A549 (cell line): Measurements from ENCODE around the gene CAPZA1. TPM values are rescaled to one million over a fixed set of nuclear protein-coding genes. Genes with fewer than 3 reads are reported as not detected.

Source experiments
- ATAC-seq, 2 experiments: fragments of 200-7000 bp in 1 of 2; fragments of >200 bp in 1 of 2; cut with Nextera tagmentation in 1 of 2; cut with Tn5 transposase in 1 of 2; 3 replicates each; pipeline versions ENCODE4 v1.8.0 to v1.9.1; 2018 to 2020; ENCODE audit warnings: mild to moderate bottlenecking in 1 of 2, moderate library complexity in 1 of 2
- CTCF ChIA-PET: fragments of 300-600 bp; sonication (Branson Sonifier 250); formaldehyde crosslinking; extraction: SDS; loops from one replicate; lab custom pipeline; 2021; ENCODE audit warnings: antibody characterized with exemption, inconsistent platforms; lab: Yijun Ruan, JAX
- POLR2A ChIA-PET: fragments of 350-600 bp; formaldehyde crosslinking; extraction: SDS; loops from one replicate; lab custom pipeline; 2021; ENCODE audit warnings: antibody characterized with exemption, inconsistent platforms; lab: Yijun Ruan, JAX
- DNase-seq, 2 experiments: peaks; one replicate each; pipeline versions ENCODE4 v3.0.0 to v3.0.0-alpha.2; 2011 to 2016; ENCODE audit warnings: low read depth in 1 of 2, low spot score in 1 of 2
- FAIRE-seq: peaks from 2 replicates; lab custom pipeline; 2011; peaks lifted over from hg19 to GRCh38; lab: Jason Lieb, UNC
- H3K27ac ChIP-seq, 2 experiments: fragments of >200 bp; sonication (Bioruptor Twin); formaldehyde crosslinking; 3 replicates each; pipeline ENCODE4 v1.5.1; 2016 to 2017
- H3K4me1 ChIP-seq: fragments of >200 bp; sonication (Bioruptor Twin); formaldehyde crosslinking; 3 replicates; pipeline ENCODE4 v1.6.1; 2016
- H3K4me2 ChIP-seq: fragments of >200 bp; sonication (Bioruptor Twin); formaldehyde crosslinking; 3 replicates; pipeline ENCODE4 v1.6.1; 2016
- H3K4me3 ChIP-seq: fragments of >200 bp; sonication (Bioruptor Twin); formaldehyde crosslinking; 3 replicates; pipeline ENCODE4 v1.5.1; 2016
- H3K9me3 ChIP-seq: fragments of >200 bp; sonication (Bioruptor Twin); formaldehyde crosslinking; 3 replicates; pipeline ENCODE4 v1.6.1; 2016
- CBX2 ChIP-seq: fragments of 200-600 bp; sonication (generic); IDR thresholded peaks from 2 replicates; pipeline ENCODE4 v1.6.1; 2016; ENCODE audit warnings: low read depth, mild to moderate bottlenecking, borderline replicate concordance
- CEBPB ChIP-seq, 2 experiments: fragments of >200 bp in 1 of 2; sonication (Bioruptor Twin) in 1 of 2; formaldehyde crosslinking in 1 of 2; IDR thresholded peaks; 2 replicates each; pipeline ENCODE4 v1.6.1; 2012 to 2016
- CHD2 ChIP-seq: fragments of 150-350 bp; IDR thresholded peaks from 2 replicates; pipeline ENCODE4 v1.6.1; 2014; ENCODE audit warnings: low read length; ENCODE audit not compliant: partially characterized antibody
- CHD4 ChIP-seq: fragments of 200-600 bp; sonication (generic); IDR thresholded peaks from 2 replicates; pipeline ENCODE4 v1.6.1; 2016; ENCODE audit warnings: antibody characterized with exemption, mild to moderate bottlenecking, borderline replicate concordance
- EHF ChIP-seq: fragments of 250-450 bp; sonication (Bioruptor Pico); IDR thresholded peaks from 2 replicates; pipeline ENCODE4 v1.5.0; 2020; ENCODE audit warnings: mild to moderate bottlenecking
- ESRRA ChIP-seq: fragments of 150-350 bp; IDR thresholded peaks from 2 replicates; pipeline ENCODE4 v1.6.1; 2014; ENCODE audit warnings: mild to moderate bottlenecking, low read length, borderline replicate concordance
- FOSB ChIP-seq: fragments of 250-450 bp; sonication (Bioruptor Pico); IDR thresholded peaks from 2 replicates; pipeline ENCODE4 v1.5.0; 2020; ENCODE audit warnings: mild to moderate bottlenecking, moderate library complexity
- JUN ChIP-seq, 2 experiments: fragments of >200 bp; sonication (Bioruptor Twin); formaldehyde crosslinking; IDR thresholded peaks; 2 replicates in 1 of 2; 3 replicates in 1 of 2; pipeline ENCODE4 v1.6.1; 2016 to 2017
- JUNB ChIP-seq: fragments of >200 bp; sonication (Bioruptor Twin); formaldehyde crosslinking; IDR thresholded peaks from 2 replicates; pipeline ENCODE4 v1.6.1; 2016
- PHF8 ChIP-seq: fragments of 200-600 bp; sonication (generic); IDR thresholded peaks from 2 replicates; pipeline ENCODE4 v1.6.1; 2016; ENCODE audit warnings: low read depth, mild to moderate bottlenecking, antibody characterized with exemption, moderate library complexity, borderline replicate concordance
- POLR2A ChIP-seq: IDR thresholded peaks from 2 replicates; pipeline ENCODE4 v1.6.1; 2012; ENCODE audit warnings: mild to moderate bottlenecking, low read length
- RAD21 ChIP-seq, 2 experiments: fragments of >200 bp in 1 of 2; sonication (Bioruptor Twin) in 1 of 2; formaldehyde crosslinking in 1 of 2; IDR thresholded peaks in 1 of 2; conservative IDR thresholded peaks in 1 of 2; 2 replicates in 1 of 2; 3 replicates in 1 of 2; pipeline ENCODE4 v1.6.1; 2012 to 2018; ENCODE audit warnings: inconsistent platforms in 1 of 2
- RFX5 ChIP-seq: fragments of 450-650 bp; IDR thresholded peaks from 2 replicates; pipeline ENCODE4 v1.7.1; 2014; ENCODE audit warnings: antibody characterized with exemption, mild to moderate bottlenecking, moderate library complexity
- TFCP2L1 ChIP-seq: fragments of 250-450 bp; sonication (Bioruptor Pico); IDR thresholded peaks from 2 replicates; pipeline ENCODE4 v1.5.0; 2021; ENCODE audit warnings: mild to moderate bottlenecking
- TP53 ChIP-seq: fragments of 250-450 bp; sonication (Bioruptor Pico); IDR thresholded peaks from 2 replicates; pipeline ENCODE4 v1.5.0; 2021; ENCODE audit warnings: mild to moderate bottlenecking, moderate library complexity
- ZFP36 ChIP-seq: fragments of 450-650 bp; IDR thresholded peaks from 2 replicates; pipeline ENCODE4 v1.6.1; 2014; ENCODE audit warnings: borderline replicate concordance; ENCODE audit not compliant: partially characterized antibody
- ZNF302 ChIP-seq: fragments of 250-450 bp; sonication (Bioruptor Pico); IDR thresholded peaks from 2 replicates; pipeline ENCODE4 v1.9.0; 2021; ENCODE audit warnings: inconsistent platforms, mild to moderate bottlenecking, moderate library complexity
- WGBS: methylation state at CpG from one replicate; pipeline ENCODE4 v1.1.6; 2017; ENCODE audit errors: missing lambda C conversion rate; 5-methylcytosine and 5-hydroxymethylcytosine counted together
- polyA plus RNA-seq, 4 experiments: library from polyadenylated mRNA; depleted of rRNA in 3 of 4; stranded (reverse); fragments of >200 nt; fragmentation: RNase III in 1 of 4; extraction: RNeasy Plus Mini Kit Qiagen cat#74134 plus additional on column Dnase treatment in 1 of 4; gene quantifications; 2 replicates in 3 of 4; 3 replicates in 1 of 4; pipeline ENCODE4 v1.2.3, GENCODE V29; 2011 to 2017
- TF ChIP-seq, protein P1 (sequence below): fragments of >200 bp; sonication (Bioruptor Twin); formaldehyde crosslinking; IDR thresholded peaks from 3 replicates; pipeline ENCODE4 v1.6.1; 2016
- TF ChIP-seq, protein P2 (sequence below): fragments of >200 bp; sonication (Bioruptor Twin); formaldehyde crosslinking; IDR thresholded peaks from 2 replicates; pipeline ENCODE4 v1.6.1; 2016
- TF ChIP-seq, protein P3 (sequence below): fragments of 450-650 bp; IDR thresholded peaks from 2 replicates; pipeline ENCODE4 v1.6.1; 2014; ENCODE audit warnings: antibody characterized with exemption
- TF ChIP-seq, protein P4 (sequence below): fragments of 150-350 bp; IDR thresholded peaks from 2 replicates; pipeline ENCODE4 v1.6.1; 2014; ENCODE audit warnings: low read depth, mild to moderate bottlenecking, low read length
- TF ChIP-seq, protein P5 (sequence below): fragments of >200 bp; sonication (Bioruptor Twin); formaldehyde crosslinking; IDR thresholded peaks from 3 replicates; pipeline ENCODE4 v1.5.1; 2016
- TF ChIP-seq, protein P6 (sequence below): IDR thresholded peaks from 2 replicates; pipeline ENCODE4 v1.6.1; 2012

Gene CAPZA1
- polyA plus RNA-seq, 2 of the 4 experiments (the other 2 are of a cell fraction) = 103 to 136 TPM

DNA sequence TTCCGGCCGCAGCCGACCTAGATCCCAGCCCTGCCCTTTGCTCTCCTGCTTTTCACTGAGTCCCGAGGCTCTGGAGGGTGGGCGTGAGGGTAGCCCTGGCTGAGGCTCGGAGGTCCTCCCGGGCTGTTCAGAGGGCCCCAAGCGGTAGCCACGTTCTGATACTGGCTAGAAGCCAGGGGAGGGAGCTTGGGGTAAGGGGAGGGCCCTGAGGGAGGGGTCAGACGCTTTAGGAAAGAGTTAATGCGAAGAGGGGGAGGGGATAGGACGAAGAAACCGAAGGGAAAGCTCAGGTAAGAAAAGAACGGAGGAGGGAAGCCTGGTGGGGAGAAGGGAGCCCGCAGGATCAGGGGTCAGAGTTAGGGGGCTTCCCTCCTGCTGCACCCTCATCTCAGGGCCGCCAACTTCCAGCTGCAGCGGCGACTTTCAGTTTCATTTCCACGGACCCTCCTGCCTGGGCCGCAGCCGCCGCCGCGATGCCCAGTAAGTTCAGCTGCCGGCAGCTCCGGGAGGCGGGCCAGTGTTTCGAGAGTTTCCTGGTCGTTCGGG is 54.9 kb downstream of the CAPZA1 start, which contains the start of gene MOV10 (continued):
- TF ChIP-seq, protein P1, sequence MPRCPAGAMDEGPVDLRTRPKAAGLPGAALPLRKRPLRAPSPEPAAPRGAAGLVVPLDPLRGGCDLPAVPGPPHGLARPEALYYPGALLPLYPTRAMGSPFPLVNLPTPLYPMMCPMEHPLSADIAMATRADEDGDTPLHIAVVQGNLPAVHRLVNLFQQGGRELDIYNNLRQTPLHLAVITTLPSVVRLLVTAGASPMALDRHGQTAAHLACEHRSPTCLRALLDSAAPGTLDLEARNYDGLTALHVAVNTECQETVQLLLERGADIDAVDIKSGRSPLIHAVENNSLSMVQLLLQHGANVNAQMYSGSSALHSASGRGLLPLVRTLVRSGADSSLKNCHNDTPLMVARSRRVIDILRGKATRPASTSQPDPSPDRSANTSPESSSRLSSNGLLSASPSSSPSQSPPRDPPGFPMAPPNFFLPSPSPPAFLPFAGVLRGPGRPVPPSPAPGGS = no peak
- TF ChIP-seq RFX5 = no peak
- TF ChIP-seq ZFP36 = no peak
- TF ChIP-seq POLR2A = 0 out of 2 replicates have a peak, but pooled peaks have one; percentile 23
- no peak for TF ChIP-seq JUNB
- no peak for TF ChIP-seq TFCP2L1 (CRISPR knock-in tag)
- no peak for TF ChIP-seq TP53
- TF ChIP-seq, protein P2, sequence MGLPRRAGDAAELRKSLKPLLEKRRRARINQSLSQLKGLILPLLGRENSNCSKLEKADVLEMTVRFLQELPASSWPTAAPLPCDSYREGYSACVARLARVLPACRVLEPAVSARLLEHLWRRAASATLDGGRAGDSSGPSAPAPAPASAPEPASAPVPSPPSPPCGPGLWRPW = no peak
- TF ChIP-seq ZNF302 (CRISPR knock-in tag) = no peak
- TF ChIP-seq CHD2 = no peak
- TF ChIP-seq CHD4 = no peak
- no peak for TF ChIP-seq CEBPB (IDR thresholded peaks at IDR 0.05)
- TF ChIP-seq, protein P3, sequence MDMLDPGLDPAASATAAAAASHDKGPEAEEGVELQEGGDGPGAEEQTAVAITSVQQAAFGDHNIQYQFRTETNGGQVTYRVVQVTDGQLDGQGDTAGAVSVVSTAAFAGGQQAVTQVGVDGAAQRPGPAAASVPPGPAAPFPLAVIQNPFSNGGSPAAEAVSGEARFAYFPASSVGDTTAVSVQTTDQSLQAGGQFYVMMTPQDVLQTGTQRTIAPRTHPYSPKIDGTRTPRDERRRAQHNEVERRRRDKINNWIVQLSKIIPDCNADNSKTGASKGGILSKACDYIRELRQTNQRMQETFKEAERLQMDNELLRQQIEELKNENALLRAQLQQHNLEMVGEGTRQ = no peak
- TF ChIP-seq JUN (IDR thresholded peaks at IDR 0.05) = peak in 1 of 2 experiments; percentile 44; a peak in 1 of 5 replicates
- TF ChIP-seq ESRRA = no peak
- TF ChIP-seq, protein P4, sequence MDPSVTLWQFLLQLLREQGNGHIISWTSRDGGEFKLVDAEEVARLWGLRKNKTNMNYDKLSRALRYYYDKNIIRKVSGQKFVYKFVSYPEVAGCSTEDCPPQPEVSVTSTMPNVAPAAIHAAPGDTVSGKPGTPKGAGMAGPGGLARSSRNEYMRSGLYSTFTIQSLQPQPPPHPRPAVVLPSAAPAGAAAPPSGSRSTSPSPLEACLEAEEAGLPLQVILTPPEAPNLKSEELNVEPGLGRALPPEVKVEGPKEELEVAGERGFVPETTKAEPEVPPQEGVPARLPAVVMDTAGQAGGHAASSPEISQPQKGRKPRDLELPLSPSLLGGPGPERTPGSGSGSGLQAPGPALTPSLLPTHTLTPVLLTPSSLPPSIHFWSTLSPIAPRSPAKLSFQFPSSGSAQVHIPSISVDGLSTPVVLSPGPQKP = no peak
- TF ChIP-seq PHF8 = 0 out of 2 replicates have a peak, but pooled peaks have one; percentile 34
- no peak for TF ChIP-seq FOSB (CRISPR knock-in tag)
- no peak for TF ChIP-seq CBX2

DNA sequence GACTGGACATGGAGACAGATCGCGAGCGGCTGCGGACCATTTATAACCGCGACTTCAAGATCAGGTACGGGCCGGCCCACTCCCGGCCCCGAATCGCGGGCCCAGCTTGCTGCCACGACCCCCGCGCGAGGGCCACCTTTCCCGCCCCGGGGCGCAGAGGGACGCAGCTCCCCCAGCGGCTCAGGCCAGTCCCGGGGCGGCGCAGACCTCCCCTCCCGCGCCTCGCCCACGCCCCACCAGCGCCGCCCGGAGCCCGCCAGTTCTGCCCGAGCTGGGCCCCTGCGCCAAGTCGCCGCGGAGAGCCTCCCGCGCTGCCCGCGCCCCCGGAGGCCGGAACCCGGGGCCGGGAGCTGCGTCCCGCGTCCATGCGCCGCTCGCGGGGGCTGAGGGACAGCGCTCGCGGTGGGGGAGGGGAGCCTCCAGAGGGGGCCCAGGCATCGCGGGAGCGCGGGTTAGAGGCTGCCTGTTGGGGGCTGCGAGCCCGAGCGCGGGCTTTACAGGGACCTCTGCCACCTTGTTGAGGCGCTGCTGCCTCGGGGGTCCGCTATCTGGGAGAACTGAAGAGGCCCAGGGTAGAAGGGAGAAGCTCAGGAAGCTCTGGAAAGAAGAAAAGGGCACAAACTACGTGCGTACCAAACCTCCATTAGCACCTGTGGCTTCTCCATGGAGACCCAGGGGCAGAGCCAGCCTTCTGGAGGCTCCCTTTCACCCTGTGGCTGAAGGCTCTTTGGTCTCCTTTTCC is 55.5 kb downstream of the CAPZA1 start:
- no peak for FAIRE-seq

More for the DNA sequence above, 55.5 kb downstream of the CAPZA1 start:
- CTCF ChIA-PET = interaction anchor here (0.8 to 3.8 kb wide), 18 partner anchors 9 to 284 kb away, joined by 3 to 13 read pairs (median 5); partner anchors contain the start of gene PPM1J
- no peaks in the 10 kb centered on the region for H3K9me3 ChIP-seq
- peak overlapping the region; percentile 92 for H3K4me3 ChIP-seq
- TF ChIP-seq EHF (CRISPR knock-in tag) (no peak), RAD21 (conservative IDR thresholded peaks at IDR 0.05 in 1 of 2, IDR thresholded peaks at IDR 0.05 in 1 of 2) (peak in 1 of 2 experiments; percentile 23; a peak in 1 of 5 replicates), POLR2A (peak; percentile 6; the same call in 1 of the 2 replicates), PHF8 (peak; percentile 9; the same call in 1 of the 2 replicates), FOSB (CRISPR knock-in tag) (no peak), JUN (IDR thresholded peaks at IDR 0.05) (0 out of 5 replicates have a peak, but pooled peaks of 1 of the 2 experiments have one; percentile 6)
- TF ChIP-seq, protein P5, sequence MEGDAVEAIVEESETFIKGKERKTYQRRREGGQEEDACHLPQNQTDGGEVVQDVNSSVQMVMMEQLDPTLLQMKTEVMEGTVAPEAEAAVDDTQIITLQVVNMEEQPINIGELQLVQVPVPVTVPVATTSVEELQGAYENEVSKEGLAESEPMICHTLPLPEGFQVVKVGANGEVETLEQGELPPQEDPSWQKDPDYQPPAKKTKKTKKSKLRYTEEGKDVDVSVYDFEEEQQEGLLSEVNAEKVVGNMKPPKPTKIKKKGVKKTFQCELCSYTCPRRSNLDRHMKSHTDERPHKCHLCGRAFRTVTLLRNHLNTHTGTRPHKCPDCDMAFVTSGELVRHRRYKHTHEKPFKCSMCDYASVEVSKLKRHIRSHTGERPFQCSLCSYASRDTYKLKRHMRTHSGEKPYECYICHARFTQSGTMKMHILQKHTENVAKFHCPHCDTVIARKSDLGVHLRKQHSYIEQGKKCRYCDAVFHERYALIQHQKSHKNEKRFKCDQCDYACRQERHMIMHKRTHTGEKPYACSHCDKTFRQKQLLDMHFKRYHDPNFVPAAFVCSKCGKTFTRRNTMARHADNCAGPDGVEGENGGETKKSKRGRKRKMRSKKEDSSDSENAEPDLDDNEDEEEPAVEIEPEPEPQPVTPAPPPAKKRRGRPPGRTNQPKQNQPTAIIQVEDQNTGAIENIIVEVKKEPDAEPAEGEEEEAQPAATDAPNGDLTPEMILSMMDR = peak; percentile 17; the same call in 1 of the 3 replicates
- TF ChIP-seq, protein P6, sequence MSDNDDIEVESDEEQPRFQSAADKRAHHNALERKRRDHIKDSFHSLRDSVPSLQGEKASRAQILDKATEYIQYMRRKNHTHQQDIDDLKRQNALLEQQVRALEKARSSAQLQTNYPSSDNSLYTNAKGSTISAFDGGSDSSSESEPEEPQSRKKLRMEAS = peak; percentile 32
- TF ChIP-seq, all 56 proteins: peak for 6
- WGBS = 0% methylated on average over 5 of the region's 68 CpGs
- H3K27ac ChIP-seq = peak overlapping the region; percentile 94 to 97
- ATAC-seq (peak; percentile 71 to 78), DNase-seq (peak in 1 of 2 experiments; percentile 17)
- POLR2A ChIA-PET = interaction anchor here (0.5 to 1.8 kb wide), 7 partner anchors 25 to 284 kb away, joined by 3 to 9 read pairs (median 5); partner anchors contain the start of genes RHOC and ST7L
- peak overlapping the region; percentile 69 for H3K4me2 ChIP-seq
- peaks cover 11% of the 10 kb centered on the region; the same call in 2 of the 3 replicates for H3K4me1 ChIP-seq
